ENCODE measurements around the gene ARHGAP22.

ARHGAP22 gene

DNA sequence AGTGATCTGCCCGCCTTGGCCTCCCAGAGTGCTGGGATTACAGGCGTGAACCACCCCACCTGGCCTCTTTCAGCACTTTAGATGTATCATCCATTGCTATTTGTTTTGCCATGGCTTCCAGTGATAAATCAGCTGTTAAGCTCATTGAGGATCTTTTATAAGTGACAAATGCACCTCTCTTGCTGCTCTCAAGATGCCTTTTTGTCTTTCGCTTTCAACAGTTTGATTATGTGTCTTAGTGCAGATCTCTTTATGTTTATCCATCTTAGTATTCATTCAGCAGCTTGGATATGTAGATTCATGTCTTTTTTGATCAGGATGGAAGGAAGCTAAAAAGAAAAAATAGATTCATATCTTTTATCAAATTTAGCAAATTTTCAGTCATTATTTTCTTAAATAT lies 192.8 kb downstream of the ARHGAP22 start:
- DNase-seq: no peak

DNA sequence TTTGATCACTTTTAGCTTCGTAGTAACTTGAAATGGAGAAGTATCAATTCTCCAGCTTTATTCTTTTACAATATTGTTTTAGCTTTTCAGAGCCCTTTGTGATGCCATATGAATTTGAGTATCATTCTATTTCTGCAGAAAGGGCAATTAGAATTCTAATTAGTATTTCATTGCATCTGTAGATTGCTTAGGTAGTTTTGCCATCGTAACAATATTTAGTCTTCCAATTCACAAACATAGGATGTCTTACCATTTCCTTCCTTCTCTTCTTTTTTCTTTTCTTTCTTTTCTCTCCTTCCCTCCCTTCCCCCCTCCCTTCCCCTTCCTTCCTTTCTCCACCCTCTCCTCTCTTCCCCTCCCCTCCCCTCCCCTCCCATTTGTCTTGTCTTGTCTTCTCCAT lies 193.4 kb downstream of the ARHGAP22 start:
- DNase-seq: no peak

DNA sequence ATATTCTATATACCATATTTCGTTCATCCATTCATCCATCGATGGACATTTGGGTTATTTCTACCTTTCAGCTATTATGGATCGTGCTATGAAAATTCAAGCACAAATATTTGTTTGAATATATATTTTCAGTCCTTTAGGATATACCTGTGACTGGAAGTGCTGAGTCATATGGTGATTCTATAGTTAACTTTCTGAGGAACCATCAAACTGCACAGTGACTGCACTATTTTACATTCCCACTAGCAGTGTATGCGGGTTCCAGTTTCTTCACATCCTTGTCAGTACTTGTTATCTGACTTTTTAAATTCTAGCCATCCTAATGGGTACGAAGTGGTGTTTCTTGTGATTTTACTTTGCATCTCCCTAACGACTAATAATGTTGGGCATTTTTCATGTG lies 194.4 kb downstream of the ARHGAP22 start:
- DNase-seq: no peak

DNA sequence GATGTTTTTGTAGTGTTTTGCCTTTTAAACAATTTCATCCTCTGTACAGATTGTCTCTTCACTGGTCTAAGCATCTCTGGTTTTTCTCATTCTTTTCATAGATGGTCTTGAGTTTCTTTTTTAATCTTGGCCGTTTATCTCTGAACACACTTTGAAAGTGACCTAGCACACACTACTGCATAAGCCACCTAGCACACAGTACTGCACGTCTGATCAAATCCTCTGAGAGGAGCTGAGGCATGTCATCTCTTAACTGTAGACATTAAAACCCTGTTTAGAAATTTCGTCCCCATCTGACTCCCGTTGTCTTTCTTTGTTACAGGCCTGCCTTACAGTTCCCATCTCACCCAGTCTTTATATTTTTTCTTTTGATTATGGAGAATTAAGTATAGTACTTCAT lies 198.2 kb downstream of the ARHGAP22 start:
- DNase-seq: no peak

DNA sequence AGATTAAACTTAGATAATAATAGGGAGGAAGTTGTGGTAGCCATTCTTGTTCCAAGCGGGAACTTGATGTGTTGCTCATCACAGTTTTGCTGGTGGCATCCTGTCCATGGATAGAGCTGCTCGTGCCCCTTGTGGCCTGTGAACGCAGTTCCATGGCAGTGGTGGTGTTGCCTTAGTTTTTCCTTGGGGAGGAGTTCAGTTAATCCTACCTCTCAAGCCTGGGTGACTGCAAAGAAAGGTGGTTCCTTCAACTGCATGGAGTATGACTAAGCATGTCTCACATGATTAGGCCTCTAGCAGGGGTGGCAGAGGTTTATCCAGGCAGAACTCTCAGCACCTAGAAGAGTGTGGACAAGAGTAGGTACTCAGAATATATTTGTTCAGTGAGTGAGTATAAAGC lies 198.7 kb downstream of the ARHGAP22 start:
- peak; percentile 65 for DNase-seq

DNA sequence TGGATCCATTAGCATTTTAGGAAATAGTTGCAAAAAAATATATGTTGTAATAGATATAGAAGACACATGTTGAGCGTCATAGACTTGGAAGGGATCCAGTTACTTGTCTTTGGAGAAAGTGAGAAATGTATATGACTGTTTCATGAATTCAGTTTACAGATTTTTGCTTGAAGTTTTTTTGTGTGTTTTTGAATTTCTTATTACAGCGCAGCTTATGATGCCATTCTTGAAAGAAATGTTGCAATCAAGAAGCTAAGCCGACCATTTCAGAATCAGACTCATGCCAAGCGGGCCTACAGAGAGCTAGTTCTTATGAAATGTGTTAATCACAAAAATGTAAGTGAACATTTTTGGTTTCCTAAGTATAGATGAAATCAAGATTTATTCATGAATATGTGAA lies 200.2 kb downstream of the ARHGAP22 start:
- DNase-seq: no peak

DNA sequence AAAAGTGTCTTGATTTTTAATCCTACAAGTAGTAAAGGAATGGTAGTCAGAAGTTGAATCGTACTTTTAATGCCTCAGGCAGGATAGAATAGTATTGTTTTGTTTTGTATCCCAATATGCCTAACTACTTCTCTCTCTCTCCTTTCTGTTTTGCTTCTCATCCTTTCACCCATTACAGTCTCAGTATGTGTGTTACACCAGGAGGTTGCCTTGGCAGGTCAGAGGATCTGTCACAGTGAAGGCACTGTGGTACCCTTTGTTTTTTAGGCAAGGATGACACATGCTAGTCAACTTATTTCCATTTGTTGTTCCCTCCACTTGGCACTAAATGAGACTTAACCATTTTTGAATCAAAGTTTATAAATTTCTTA lies 204.0 kb downstream of the ARHGAP22 start:
- no peak for DNase-seq

DNA sequence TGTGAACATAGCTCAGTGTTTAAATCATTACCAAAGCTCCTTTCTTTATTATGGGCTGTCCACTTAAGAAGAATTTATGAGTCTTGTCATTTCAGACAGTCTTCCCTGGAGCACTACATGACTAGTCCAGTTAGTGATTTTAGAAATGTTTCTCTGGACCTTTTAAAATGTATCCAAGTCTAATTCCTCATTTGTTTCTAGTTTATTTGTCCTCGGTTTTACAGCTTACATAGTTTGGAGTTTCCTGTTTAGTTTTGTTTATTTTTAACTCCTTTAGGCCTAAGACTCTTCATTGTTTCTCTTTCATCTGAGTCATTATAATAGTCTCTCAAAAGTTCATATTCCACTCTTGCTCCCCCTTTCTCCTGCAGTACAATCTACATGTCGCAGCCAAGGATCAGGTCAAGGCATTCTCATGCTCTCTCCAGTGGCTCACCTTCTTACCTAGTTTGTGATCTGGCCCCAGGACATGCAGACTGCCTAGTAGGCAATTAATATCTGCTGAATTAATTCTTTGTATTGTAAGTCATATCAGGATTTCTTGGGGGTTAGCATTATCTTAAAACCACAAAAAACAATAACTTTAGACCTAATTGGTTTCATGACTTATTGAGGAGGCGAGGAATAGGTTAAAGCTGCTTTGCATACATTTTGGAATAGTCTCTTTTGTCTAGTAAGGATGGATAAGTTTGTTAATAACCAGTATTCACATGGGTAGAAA lies 204.6 kb downstream of the ARHGAP22 start:
- DNase-seq: no peak

DNA sequence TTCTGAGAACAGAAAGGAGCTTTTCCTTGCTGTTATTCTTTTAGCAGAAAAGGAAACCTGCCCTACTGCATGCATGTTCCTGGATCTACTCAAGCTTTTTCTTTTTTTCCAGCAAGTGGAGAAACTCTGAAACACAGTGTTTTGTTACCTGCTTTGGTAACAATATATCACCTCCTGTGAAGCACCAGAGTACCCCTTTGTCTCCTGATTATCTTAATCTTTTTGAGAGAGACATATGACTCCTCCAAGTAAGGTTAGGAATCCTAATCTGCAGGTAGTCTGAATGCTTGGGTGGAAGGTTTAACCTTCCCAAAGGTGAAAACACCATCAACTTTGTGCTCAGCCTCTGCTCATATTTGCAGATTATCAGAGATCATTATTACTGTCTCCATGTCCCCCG lies 205.3 kb downstream of the ARHGAP22 start:
- no peak for DNase-seq

DNA sequence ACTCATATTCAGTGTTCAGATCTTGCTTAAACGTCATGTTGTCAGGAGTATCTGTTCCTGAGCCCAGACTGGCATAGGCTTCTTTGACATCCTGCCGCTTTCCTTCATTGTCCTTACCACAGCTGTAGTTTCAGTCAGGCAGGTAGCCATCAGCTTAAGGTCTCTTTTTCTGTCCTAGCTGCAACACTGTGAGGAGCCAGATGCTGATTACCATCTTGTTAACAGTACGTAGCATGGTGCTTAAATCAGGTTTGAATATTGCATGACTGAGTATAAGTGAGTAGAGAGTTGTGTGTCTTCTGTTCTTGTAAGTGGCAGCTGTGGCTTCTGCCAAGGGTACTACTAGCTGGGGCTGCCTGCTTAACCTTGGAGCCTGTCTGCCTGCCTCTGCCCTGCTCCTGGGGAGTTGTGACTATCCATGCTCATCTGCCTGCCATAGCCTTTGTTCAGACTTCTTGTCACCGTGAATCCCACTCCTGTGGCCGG lies 205.8 kb downstream of the ARHGAP22 start:
- peak; percentile 60 for DNase-seq

DNA sequence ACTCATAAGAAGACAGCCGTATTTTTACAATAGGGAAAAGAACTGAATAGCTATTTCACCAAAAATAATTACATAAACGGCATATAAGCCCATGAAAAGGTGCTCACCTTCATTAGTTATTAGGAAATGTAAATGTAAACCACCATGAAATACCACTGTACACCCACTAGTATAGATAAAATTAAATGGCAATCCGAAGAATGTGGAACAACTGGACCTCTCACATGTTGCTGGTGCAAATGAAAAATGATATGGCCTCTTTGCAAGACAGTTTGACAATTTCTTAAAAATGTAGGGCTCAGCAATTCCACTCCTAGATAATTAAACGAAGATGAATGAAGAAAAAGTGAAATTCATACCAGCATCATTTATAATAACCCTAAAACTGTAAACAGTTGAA lies 206.6 kb downstream of the ARHGAP22 start:
- no peak for DNase-seq

All from islet precursor cell (in vitro differentiated cells).